OCI-M2 (cell line): ENCODE data around the gene AGMO.

ENCODE experiments used
- DNase-seq: peaks from one replicate; lab custom pipeline; 2025; ENCODE audit not compliant: unreplicated experiment; lab: John Stamatoyannopoulos, UW

AGMO gene

GRCh38 chr7:15504351-15504750 is 57.5 kb downstream of the AGMO start:
- no peak for DNase-seq

- no peak for DNase-seq
These were observed 58.1 kb downstream of the AGMO start for GRCh38 chr7:15503603-15504290.

- DNase-seq, result no peak
These were observed 63.4 kb downstream of the AGMO start for GRCh38 chr7:15498465-15498864.

GRCh38 chr7:15495170-15495569 is 66.6 kb downstream of the AGMO start:
- DNase-seq, result no peak

GRCh38 chr7:15494711-15495110 is 67.1 kb downstream of the AGMO start:
- DNase-seq, result no peak

GRCh38 chr7:15491361-15491760 is 70.5 kb downstream of the AGMO start:
- no peak for DNase-seq

- no peak for DNase-seq
These were observed 71.5 kb downstream of the AGMO start for GRCh38 chr7:15490291-15490690.

GRCh38 chr7:15489861-15490260 is 72.0 kb downstream of the AGMO start:
- DNase-seq, result no peak

- no peak for DNase-seq
These were observed 72.4 kb downstream of the AGMO start for GRCh38 chr7:15489383-15489782.

GRCh38 chr7:15488401-15488800 is 73.4 kb downstream of the AGMO start:
- DNase-seq, result no peak

GRCh38 chr7:15487896-15488295 is 73.9 kb downstream of the AGMO start:
- no peak for DNase-seq

GRCh38 chr7:15485998-15486397 is 75.8 kb downstream of the AGMO start:
- no peak for DNase-seq

- DNase-seq, result no peak
These were observed 76.4 kb downstream of the AGMO start for GRCh38 chr7:15485431-15485830.

- no peak for DNase-seq
These were observed 80.7 kb downstream of the AGMO start for GRCh38 chr7:15481132-15481531.

GRCh38 chr7:15478401-15478800 is 83.4 kb downstream of the AGMO start:
- no peak for DNase-seq

- no peak for DNase-seq
These were observed 85.3 kb downstream of the AGMO start for GRCh38 chr7:15476531-15476918.

- DNase-seq, result no peak
These were observed 85.8 kb downstream of the AGMO start for GRCh38 chr7:15475808-15476530.

- no peak for DNase-seq
These were observed 90.2 kb downstream of the AGMO start for GRCh38 chr7:15471669-15471950.

- no peak for DNase-seq
These were observed 90.8 kb downstream of the AGMO start for GRCh38 chr7:15470825-15471668.

- DNase-seq, result no peak
These were observed 97.1 kb downstream of the AGMO start for GRCh38 chr7:15464667-15465121.

- DNase-seq, result no peak
These were observed 97.8 kb downstream of the AGMO start for GRCh38 chr7:15463801-15464666.
